ENCODE measurements around the gene IL6ST.
"Not testable (repeated sequence)": the region's sequence is repeated elsewhere in the genome, so short reads cannot be mapped to it uniquely, and the experiment has no call there.

Gene IL6ST

DNA sequence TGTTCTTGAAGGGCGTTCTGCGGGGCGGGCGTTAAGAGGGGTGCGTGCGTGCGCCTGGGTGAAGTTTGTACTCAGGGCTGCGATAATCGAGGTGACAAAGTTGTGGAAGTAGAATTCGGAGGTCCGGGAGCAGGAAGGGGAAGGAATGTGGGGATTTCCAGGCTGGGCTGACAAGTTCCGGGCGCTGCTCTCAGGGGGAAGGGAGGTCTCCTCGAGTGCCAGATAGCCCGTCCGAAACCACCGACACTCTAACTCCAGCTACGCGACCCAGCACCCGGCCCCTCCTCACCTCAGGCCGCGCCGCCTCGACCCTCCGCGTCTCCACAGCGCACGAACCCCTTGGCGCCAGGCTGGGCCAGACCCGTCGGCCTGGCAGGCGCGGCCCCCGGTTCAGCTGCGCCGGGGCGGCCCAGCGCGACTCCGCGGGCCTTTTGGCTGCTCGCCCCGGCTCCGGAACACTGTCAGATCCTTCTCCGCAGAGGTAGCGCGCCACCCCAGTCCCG, at the start of gene IL6ST:
Gene IL6ST (minus strand): TSS at position 469 of the 503 bp plus-strand sequence. CDS start 18,685 bp downstream, outside the sequence.
- Mint-ChIP-seq H3K27me3 (no peaks in the 10 kb centered on the region), H3K9me3 (peaks cover 5% of the 10 kb centered on the region), H3K4me3 (peak within 1 kb of the TSS; percentile 87), H3K36me3 (ENCODE audit: insufficient read depth) (peaks cover 13% of the 10 kb centered on the region), H3K4me1 (peaks cover 46% of the 10 kb centered on the region), H3K27ac (ENCODE audit: low read depth) (peak within 1 kb of the TSS; percentile 97)
- peak; percentile 38 for ATAC-seq (replicated peaks; ENCODE audit: extremely low read depth, poor library complexity, severe bottlenecking)
- no peak for DNase-seq (ENCODE audit: low spot score in 2 of 2)

DNA sequence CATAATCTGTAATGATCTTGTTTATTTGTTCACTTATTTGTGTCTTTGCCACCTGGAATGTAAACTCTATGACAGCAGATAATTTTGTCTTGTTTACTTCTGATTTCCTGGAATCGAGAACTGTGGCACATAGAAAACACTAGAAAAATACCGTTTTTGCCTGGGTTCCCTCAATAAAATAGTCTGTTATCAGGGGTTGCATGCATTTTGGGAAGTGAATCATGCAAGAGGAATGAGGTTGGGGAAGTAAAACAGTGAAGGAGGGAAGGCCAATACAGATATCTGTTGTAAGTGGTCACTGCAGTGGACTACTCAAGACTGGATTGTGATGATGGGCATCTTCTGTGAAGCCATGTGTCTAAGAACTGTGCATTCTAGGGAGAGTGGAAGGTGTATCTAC, 45.2 kb upstream of the IL6ST start:
- H3K4me3 Mint-ChIP-seq, result no peak overlapping the region
- ATAC-seq (replicated peaks; ENCODE audit: extremely low read depth, poor library complexity, severe bottlenecking), result no peak
- H3K27me3 Mint-ChIP-seq, result no peaks in the 10 kb centered on the region
- no peaks in the 10 kb centered on the region for H3K9me3 Mint-ChIP-seq
- H3K27ac Mint-ChIP-seq (ENCODE audit: low read depth), result no peak overlapping the region
- no peaks in the 10 kb centered on the region for H3K4me1 Mint-ChIP-seq
- DNase-seq (ENCODE audit: low spot score in 2 of 2), result no peak
- no peaks in the 10 kb centered on the region for H3K36me3 Mint-ChIP-seq (ENCODE audit: insufficient read depth)

GRCh38 chr5:56038206-56038605, 43.4 kb upstream of the IL6ST start:
- H3K27ac Mint-ChIP-seq (ENCODE audit: low read depth); H3K4me1 Mint-ChIP-seq; DNase-seq (ENCODE audit: low spot score in 2 of 2); ATAC-seq (replicated peaks; ENCODE audit: extremely low read depth, poor library complexity, severe bottlenecking); H3K36me3 Mint-ChIP-seq (ENCODE audit: insufficient read depth); H3K9me3 Mint-ChIP-seq; H3K4me3 Mint-ChIP-seq; H3K27me3 Mint-ChIP-seq: not testable (repeated sequence)

- H3K4me1 Mint-ChIP-seq, result no peaks in the 10 kb centered on the region
- DNase-seq (ENCODE audit: low spot score in 2 of 2), result no peak
- H3K27ac Mint-ChIP-seq (ENCODE audit: low read depth), result no peak overlapping the region
- no peaks in the 10 kb centered on the region for H3K9me3 Mint-ChIP-seq
- H3K27me3 Mint-ChIP-seq, result no peaks in the 10 kb centered on the region
- ATAC-seq (replicated peaks; ENCODE audit: extremely low read depth, poor library complexity, severe bottlenecking), result no peak
- H3K36me3 Mint-ChIP-seq (ENCODE audit: insufficient read depth), result peaks cover 1% of the 10 kb centered on the region
- H3K4me3 Mint-ChIP-seq, result no peak overlapping the region
These were observed 42.8 kb upstream of the IL6ST start for GRCh38 chr5:56037531-56038010.

DNA sequence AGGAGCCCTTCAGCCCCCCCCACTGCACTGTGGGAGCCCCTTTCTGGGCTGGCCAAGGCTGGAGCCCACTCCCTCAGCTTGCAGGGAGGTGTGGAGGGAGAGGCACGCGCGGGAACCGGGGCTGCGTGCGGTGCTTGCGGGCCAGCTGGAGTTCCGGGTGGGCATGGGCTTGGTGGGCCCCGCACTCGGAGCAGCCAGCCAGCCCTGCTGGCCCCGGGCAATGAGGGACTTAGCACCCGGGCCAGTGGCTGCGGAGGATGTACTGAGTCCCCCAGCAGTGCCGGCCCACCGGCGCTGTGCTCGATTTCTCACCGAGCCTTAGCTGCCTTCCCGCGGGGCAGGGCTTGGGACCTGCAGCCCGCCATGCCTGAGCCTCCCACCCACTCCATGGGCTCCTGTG, 40.6 kb upstream of the IL6ST start:
- H3K27me3 Mint-ChIP-seq; H3K36me3 Mint-ChIP-seq (ENCODE audit: insufficient read depth); ATAC-seq (replicated peaks; ENCODE audit: extremely low read depth, poor library complexity, severe bottlenecking); H3K27ac Mint-ChIP-seq (ENCODE audit: low read depth); DNase-seq (ENCODE audit: low spot score in 2 of 2); H3K4me3 Mint-ChIP-seq; H3K9me3 Mint-ChIP-seq; H3K4me1 Mint-ChIP-seq: not testable (repeated sequence)

GRCh38 chr5:56029871-56030630, 35.3 kb upstream of the IL6ST start:
- H3K36me3 Mint-ChIP-seq (ENCODE audit: insufficient read depth); ATAC-seq (replicated peaks; ENCODE audit: extremely low read depth, poor library complexity, severe bottlenecking); H3K9me3 Mint-ChIP-seq; H3K27me3 Mint-ChIP-seq; H3K4me3 Mint-ChIP-seq; H3K4me1 Mint-ChIP-seq; H3K27ac Mint-ChIP-seq (ENCODE audit: low read depth); DNase-seq (ENCODE audit: low spot score in 2 of 2): not testable (repeated sequence)

GRCh38 chr5:56029457-56029856, 34.7 kb upstream of the IL6ST start:
- ATAC-seq (replicated peaks; ENCODE audit: extremely low read depth, poor library complexity, severe bottlenecking) (no peak), DNase-seq (ENCODE audit: low spot score in 2 of 2) (no peak)
- Mint-ChIP-seq H3K27ac (ENCODE audit: low read depth) (no peak overlapping the region), H3K36me3 (ENCODE audit: insufficient read depth) (peaks cover 1% of the 10 kb centered on the region), H3K4me1 (no peaks in the 10 kb centered on the region), H3K4me3 (no peak overlapping the region), H3K9me3 (no peaks in the 10 kb centered on the region), H3K27me3 (no peaks in the 10 kb centered on the region)

GRCh38 chr5:56028708-56029107, 33.9 kb upstream of the IL6ST start:
- H3K27ac Mint-ChIP-seq (ENCODE audit: low read depth), result no peak overlapping the region
- no peaks in the 10 kb centered on the region for H3K27me3 Mint-ChIP-seq
- no peaks in the 10 kb centered on the region for H3K36me3 Mint-ChIP-seq (ENCODE audit: insufficient read depth)
- H3K9me3 Mint-ChIP-seq, result no peaks in the 10 kb centered on the region
- DNase-seq (ENCODE audit: low spot score in 2 of 2), result no peak
- no peak overlapping the region for H3K4me3 Mint-ChIP-seq
- no peaks in the 10 kb centered on the region for H3K4me1 Mint-ChIP-seq
- no peak for ATAC-seq (replicated peaks; ENCODE audit: extremely low read depth, poor library complexity, severe bottlenecking)

- no peaks in the 10 kb centered on the region for H3K9me3 Mint-ChIP-seq
- ATAC-seq (replicated peaks; ENCODE audit: extremely low read depth, poor library complexity, severe bottlenecking), result no peak
These were observed 32.1 kb upstream of the IL6ST start for GRCh38 chr5:56026863-56027300.

GRCh38 chr5:56025151-56025885, 30.6 kb upstream of the IL6ST start:
- no peak for ATAC-seq (replicated peaks; ENCODE audit: extremely low read depth, poor library complexity, severe bottlenecking)
- no peaks in the 10 kb centered on the region for H3K4me1 Mint-ChIP-seq
- H3K4me3 Mint-ChIP-seq, result no peak overlapping the region
- H3K27me3 Mint-ChIP-seq, result no peaks in the 10 kb centered on the region
- no peaks in the 10 kb centered on the region for H3K9me3 Mint-ChIP-seq
- H3K27ac Mint-ChIP-seq (ENCODE audit: low read depth), result no peak overlapping the region
- no peaks in the 10 kb centered on the region for H3K36me3 Mint-ChIP-seq (ENCODE audit: insufficient read depth)
- DNase-seq (ENCODE audit: low spot score in 2 of 2), result no peak

More at GRCh38 chr5:56026863-56027300, 32.1 kb upstream of the IL6ST start:
- H3K27me3 Mint-ChIP-seq, result no peaks in the 10 kb centered on the region
- H3K4me3 Mint-ChIP-seq, result no peak overlapping the region
- no peak overlapping the region for H3K27ac Mint-ChIP-seq (ENCODE audit: low read depth)
- no peaks in the 10 kb centered on the region for H3K4me1 Mint-ChIP-seq
- H3K36me3 Mint-ChIP-seq (ENCODE audit: insufficient read depth), result no peaks in the 10 kb centered on the region
- DNase-seq (ENCODE audit: low spot score in 2 of 2), result no peak

GRCh38 chr5:56024810-56025150, 30.0 kb upstream of the IL6ST start:
- Mint-ChIP-seq H3K36me3 (ENCODE audit: insufficient read depth) (no peaks in the 10 kb centered on the region), H3K9me3 (no peaks in the 10 kb centered on the region), H3K27me3 (no peaks in the 10 kb centered on the region), H3K4me1 (no peaks in the 10 kb centered on the region), H3K4me3 (no peak overlapping the region), H3K27ac (ENCODE audit: low read depth) (no peak overlapping the region)
- ATAC-seq (replicated peaks; ENCODE audit: extremely low read depth, poor library complexity, severe bottlenecking) (no peak), DNase-seq (ENCODE audit: low spot score in 2 of 2) (no peak)

GRCh38 chr5:56023296-56023695, 28.5 kb upstream of the IL6ST start:
- Mint-ChIP-seq H3K9me3 (no peaks in the 10 kb centered on the region), H3K4me1 (peaks cover 6% of the 10 kb centered on the region), H3K4me3 (no peak overlapping the region), H3K27me3 (no peaks in the 10 kb centered on the region), H3K27ac (ENCODE audit: low read depth) (no peak overlapping the region), H3K36me3 (ENCODE audit: insufficient read depth) (no peaks in the 10 kb centered on the region)
- ATAC-seq (replicated peaks; ENCODE audit: extremely low read depth, poor library complexity, severe bottlenecking), result no peak
- DNase-seq (ENCODE audit: low spot score in 2 of 2), result no peak
